Vagina (tissue), 2 donors: ENCODE results near the gene RAP2B. TPM values are rescaled to one million over a fixed set of nuclear protein-coding genes. Genes with fewer than 3 reads are reported as not detected.

Experiments used
- DNase-seq, 2 donors: peaks; one replicate each; pipeline ENCODE4 v3.0.0-alpha.2; 2017; ENCODE audit errors: extremely low spot score in 2 of 2
- H3K27ac ChIP-seq: fragments of 200-600 bp; sonication (generic); one replicate; pipeline ENCODE4 v1.5.1; 2019
- H3K27me3 ChIP-seq: fragments of 200-600 bp; sonication (generic); one replicate; pipeline ENCODE4 v1.5.1; 2019
- H3K36me3 ChIP-seq, 2 donors: fragments of 200-600 bp; sonication (generic); one replicate each; pipeline ENCODE4 v1.5.1; 2017 to 2019
- H3K4me1 ChIP-seq: fragments of 200-600 bp; sonication (generic); one replicate; pipeline ENCODE4 v1.5.1; 2019
- H3K4me3 ChIP-seq, 2 donors: fragments of 200-600 bp; sonication (generic); 1 replicate in 1 of 2; 2 replicates in 1 of 2; pipeline ENCODE4 v1.5.1; 2016 to 2019
- H3K9me3 ChIP-seq: fragments of 200-600 bp; sonication (generic); one replicate; pipeline ENCODE4 v1.5.1; 2019
- POLR2A ChIP-seq, 2 donors: fragments of 450-650 bp; IDR thresholded peaks; one replicate each; pipeline ENCODE4 v1.6.1; 2017; ENCODE audit warnings: antibody characterized with exemption in 2 of 2, mild to moderate bottlenecking in 2 of 2, moderate library complexity in 2 of 2
- POLR2AphosphoS5 ChIP-seq, 2 donors: sonication (generic); formaldehyde crosslinking; IDR thresholded peaks; one replicate each; pipeline ENCODE4 v1.9.0; 2017; ENCODE audit warnings: antibody characterized with exemption in 2 of 2, mild to moderate bottlenecking in 2 of 2, low read depth in 1 of 2; ENCODE audit not compliant: insufficient read depth in 1 of 2
- intact Hi-C: fragments of 100-400 bp; cut with DNase I; formaldehyde crosslinking; loops from one replicate; pipeline ENCODE4 v1.15.1; 2023
- total RNA-seq: library from RNA; depleted of rRNA; stranded (reverse); fragments of >200 nt; gene quantifications from one replicate; pipeline ENCODE4 v1.2.3, GENCODE V29; 2016
- TF ChIP-seq, protein P1 (sequence below), 3 experiments: fragments of 450-650 bp in 2 of 3; fragments of 200-600 bp in 1 of 3; sonication (generic) in 1 of 3; IDR thresholded peaks; one replicate each; pipeline ENCODE4 v1.5.1; 2017 to 2019; ENCODE audit warnings: antibody characterized with exemption in 3 of 3, mild to moderate bottlenecking in 2 of 3, moderate library complexity in 2 of 3

Gene RAP2B
- total RNA-seq, 1 donor from 2014 or later, result 16.0 TPM

DNA sequence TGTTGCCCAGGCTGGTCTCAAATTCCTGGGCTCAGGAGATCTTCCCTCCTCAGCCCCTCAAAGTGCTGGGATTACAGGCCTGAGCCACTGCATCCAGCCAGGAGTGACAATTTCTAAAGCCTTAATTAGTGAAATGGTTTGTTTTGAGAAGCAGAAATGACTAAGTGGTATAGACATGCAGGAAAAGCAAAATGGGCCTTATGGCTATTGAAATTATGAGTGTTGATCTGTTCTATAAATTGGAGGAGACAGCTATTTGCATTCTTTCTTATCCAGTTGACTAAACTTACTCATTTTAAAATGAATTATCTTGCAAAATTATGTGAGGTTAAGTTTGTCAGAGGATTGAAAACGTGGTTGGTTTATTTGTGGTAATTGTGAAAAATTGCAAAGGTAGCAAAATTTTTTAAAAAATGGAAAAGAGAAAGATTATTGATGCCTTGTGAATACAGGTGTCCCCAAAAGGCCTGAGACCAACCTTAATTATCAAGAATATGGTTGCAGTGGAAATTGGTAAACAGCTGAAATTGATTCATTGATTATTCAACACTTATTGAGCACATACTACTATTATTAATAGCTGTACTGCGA, 7.9 kb downstream of the RAP2B start:
- Histone ChIP-seq H3K27ac (no peak overlapping the region), H3K4me3 (no peak overlapping the region), H3K9me3 (no peaks in the 10 kb centered on the region), H3K27me3 (no peaks in the 10 kb centered on the region), H3K36me3 (no peaks in the 10 kb centered on the region), H3K4me1 (peaks cover 31% of the 10 kb centered on the region)
- no peak for DNase-seq
- intact Hi-C loops, result loop anchor here (10.0 kb wide), 1 partner anchor 125 kb away; no protein-coding TSS in a partner anchor
- TF ChIP-seq POLR2A (IDR thresholded peaks at IDR 0.05), result no peak
- TF ChIP-seq, protein P1, sequence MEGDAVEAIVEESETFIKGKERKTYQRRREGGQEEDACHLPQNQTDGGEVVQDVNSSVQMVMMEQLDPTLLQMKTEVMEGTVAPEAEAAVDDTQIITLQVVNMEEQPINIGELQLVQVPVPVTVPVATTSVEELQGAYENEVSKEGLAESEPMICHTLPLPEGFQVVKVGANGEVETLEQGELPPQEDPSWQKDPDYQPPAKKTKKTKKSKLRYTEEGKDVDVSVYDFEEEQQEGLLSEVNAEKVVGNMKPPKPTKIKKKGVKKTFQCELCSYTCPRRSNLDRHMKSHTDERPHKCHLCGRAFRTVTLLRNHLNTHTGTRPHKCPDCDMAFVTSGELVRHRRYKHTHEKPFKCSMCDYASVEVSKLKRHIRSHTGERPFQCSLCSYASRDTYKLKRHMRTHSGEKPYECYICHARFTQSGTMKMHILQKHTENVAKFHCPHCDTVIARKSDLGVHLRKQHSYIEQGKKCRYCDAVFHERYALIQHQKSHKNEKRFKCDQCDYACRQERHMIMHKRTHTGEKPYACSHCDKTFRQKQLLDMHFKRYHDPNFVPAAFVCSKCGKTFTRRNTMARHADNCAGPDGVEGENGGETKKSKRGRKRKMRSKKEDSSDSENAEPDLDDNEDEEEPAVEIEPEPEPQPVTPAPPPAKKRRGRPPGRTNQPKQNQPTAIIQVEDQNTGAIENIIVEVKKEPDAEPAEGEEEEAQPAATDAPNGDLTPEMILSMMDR (IDR thresholded peaks at IDR 0.05), result no peak
- TF ChIP-seq POLR2AphosphoS5 (IDR thresholded peaks at IDR 0.05; ENCODE audit: insufficient read depth in 1 of 2, low read depth in 1 of 2), result no peak

GRCh38 chr3:153171256-153171655, 9.2 kb downstream of the RAP2B start:
- no peak for TF ChIP-seq POLR2AphosphoS5 (IDR thresholded peaks at IDR 0.05; ENCODE audit: insufficient read depth in 1 of 2, low read depth in 1 of 2)
- TF ChIP-seq, protein P1 (IDR thresholded peaks at IDR 0.05), result no peak
- no peak for TF ChIP-seq POLR2A (IDR thresholded peaks at IDR 0.05)
- Histone ChIP-seq H3K9me3 (no peaks in the 10 kb centered on the region), H3K36me3 (no peaks in the 10 kb centered on the region), H3K27ac (no peak overlapping the region), H3K27me3 (no peaks in the 10 kb centered on the region), H3K4me1 (peaks cover 18% of the 10 kb centered on the region), H3K4me3 (no peak overlapping the region)
- intact Hi-C loops, result no loop called here
- DNase-seq, result no peak

DNA sequence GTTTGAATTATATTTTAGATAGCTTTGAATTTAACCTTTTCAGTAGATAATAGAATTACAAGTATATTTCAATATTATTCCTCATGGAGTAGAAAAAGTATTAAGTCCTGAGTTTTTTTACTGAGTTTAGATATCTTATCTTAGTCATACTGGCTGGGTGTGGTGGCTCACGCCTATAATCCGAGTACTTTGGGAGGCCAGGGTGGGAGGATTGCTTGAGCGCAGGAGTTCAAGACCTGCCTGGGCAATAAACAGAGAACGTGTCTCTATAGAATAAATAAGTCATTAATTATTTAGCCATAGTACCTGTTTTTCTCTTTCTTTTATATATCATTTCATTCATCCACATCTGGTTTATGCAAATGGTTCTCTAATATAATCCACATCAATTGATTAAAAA, 9.9 kb downstream of the RAP2B start:
- H3K4me1 ChIP-seq, result peaks cover 11% of the 10 kb centered on the region
- intact Hi-C loops, result no loop called here
- no peaks in the 10 kb centered on the region for H3K36me3 ChIP-seq
- TF ChIP-seq POLR2AphosphoS5 (IDR thresholded peaks at IDR 0.05; ENCODE audit: insufficient read depth in 1 of 2, low read depth in 1 of 2) (no peak), POLR2A (IDR thresholded peaks at IDR 0.05) (no peak)
- TF ChIP-seq, protein P1 (IDR thresholded peaks at IDR 0.05), result no peak
- H3K27ac ChIP-seq, result no peak overlapping the region
- H3K4me3 ChIP-seq, result no peak overlapping the region
- DNase-seq, result no peak
- no peaks in the 10 kb centered on the region for H3K9me3 ChIP-seq
- H3K27me3 ChIP-seq, result no peaks in the 10 kb centered on the region

- DNase-seq, result no peak
- intact Hi-C loops, result no loop called here
- Histone ChIP-seq H3K9me3 (no peaks in the 10 kb centered on the region), H3K27ac (no peak overlapping the region), H3K4me3 (no peak overlapping the region), H3K27me3 (no peaks in the 10 kb centered on the region), H3K36me3 (no peaks in the 10 kb centered on the region), H3K4me1 (no peaks in the 10 kb centered on the region)
- TF ChIP-seq POLR2AphosphoS5 (IDR thresholded peaks at IDR 0.05; ENCODE audit: insufficient read depth in 1 of 2, low read depth in 1 of 2) (no peak), POLR2A (IDR thresholded peaks at IDR 0.05) (no peak)
- TF ChIP-seq, protein P1 (IDR thresholded peaks at IDR 0.05), result no peak
Measured at GRCh38 chr3:153172796-153173757, 11.1 kb downstream of the RAP2B start.
